Suprapubic skin (tissue), 4 donors: Measurements from ENCODE around the gene BAZ1A. TPM values are rescaled to one million over a fixed set of nuclear protein-coding genes. Genes with fewer than 3 reads are reported as not detected.

Experiments
- DNase-seq, 2 donors: peaks; one replicate each; pipeline ENCODE4 v3.0.0-alpha.2; 2019; ENCODE audit warnings: low spot score in 2 of 2
- H3K27ac ChIP-seq: fragments of 200-600 bp; sonication (generic); one replicate; pipeline ENCODE4 v1.5.1; 2019
- H3K27me3 ChIP-seq: fragments of 200-600 bp; sonication (generic); one replicate; pipeline ENCODE4 v1.5.1; 2019
- H3K36me3 ChIP-seq: fragments of 200-600 bp; sonication (generic); one replicate; pipeline ENCODE4 v1.5.1; 2019
- H3K4me1 ChIP-seq: fragments of 200-600 bp; sonication (generic); one replicate; pipeline ENCODE4 v1.5.1; 2019
- H3K4me3 ChIP-seq: fragments of 200-600 bp; sonication (generic); one replicate; pipeline ENCODE4 v1.5.1; 2019; ENCODE audit warnings: mild to moderate bottlenecking
- H3K9me3 ChIP-seq: fragments of 200-600 bp; sonication (generic); one replicate; pipeline ENCODE4 v1.5.1; 2019
- EP300 ChIP-seq: sonication (generic); formaldehyde crosslinking; IDR thresholded peaks from one replicate; pipeline ENCODE4 v1.6.1; 2017; ENCODE audit warnings: antibody characterized with exemption
- POLR2A ChIP-seq, 2 donors: fragments of 450-650 bp; IDR thresholded peaks; one replicate each; pipeline ENCODE4 v1.6.1; 2017; ENCODE audit warnings: antibody characterized with exemption in 2 of 2, mild to moderate bottlenecking in 2 of 2, moderate library complexity in 2 of 2
- POLR2AphosphoS5 ChIP-seq, 3 donors: sonication (generic); formaldehyde crosslinking; IDR thresholded peaks; one replicate each; pipeline ENCODE4 v1.6.1; 2017; ENCODE audit warnings: antibody characterized with exemption in 3 of 3
- WGBS: methylation state at CpG from one replicate; pipeline ENCODE4 v1.1.5; 2018; 5-methylcytosine and 5-hydroxymethylcytosine counted together
- total RNA-seq, 4 donors: library from RNA; depleted of rRNA; stranded (reverse); fragments of >200 nt; gene quantifications; one replicate each; pipeline ENCODE4 v1.1.0, GENCODE V29; 2016
- TF ChIP-seq, protein P1 (sequence below), 2 donors: fragments of 200-600 bp in 1 of 2; fragments of 450-650 bp in 1 of 2; sonication (generic) in 1 of 2; IDR thresholded peaks; one replicate each; pipeline ENCODE4 v1.5.1; 2016 to 2019; ENCODE audit warnings: antibody characterized with exemption in 2 of 2, mild to moderate bottlenecking in 1 of 2, moderate library complexity in 1 of 2

BAZ1A gene
- total RNA-seq, 4 donors from 2014 or later, result 37.0 to 95.1 (median 55.7) TPM

DNA sequence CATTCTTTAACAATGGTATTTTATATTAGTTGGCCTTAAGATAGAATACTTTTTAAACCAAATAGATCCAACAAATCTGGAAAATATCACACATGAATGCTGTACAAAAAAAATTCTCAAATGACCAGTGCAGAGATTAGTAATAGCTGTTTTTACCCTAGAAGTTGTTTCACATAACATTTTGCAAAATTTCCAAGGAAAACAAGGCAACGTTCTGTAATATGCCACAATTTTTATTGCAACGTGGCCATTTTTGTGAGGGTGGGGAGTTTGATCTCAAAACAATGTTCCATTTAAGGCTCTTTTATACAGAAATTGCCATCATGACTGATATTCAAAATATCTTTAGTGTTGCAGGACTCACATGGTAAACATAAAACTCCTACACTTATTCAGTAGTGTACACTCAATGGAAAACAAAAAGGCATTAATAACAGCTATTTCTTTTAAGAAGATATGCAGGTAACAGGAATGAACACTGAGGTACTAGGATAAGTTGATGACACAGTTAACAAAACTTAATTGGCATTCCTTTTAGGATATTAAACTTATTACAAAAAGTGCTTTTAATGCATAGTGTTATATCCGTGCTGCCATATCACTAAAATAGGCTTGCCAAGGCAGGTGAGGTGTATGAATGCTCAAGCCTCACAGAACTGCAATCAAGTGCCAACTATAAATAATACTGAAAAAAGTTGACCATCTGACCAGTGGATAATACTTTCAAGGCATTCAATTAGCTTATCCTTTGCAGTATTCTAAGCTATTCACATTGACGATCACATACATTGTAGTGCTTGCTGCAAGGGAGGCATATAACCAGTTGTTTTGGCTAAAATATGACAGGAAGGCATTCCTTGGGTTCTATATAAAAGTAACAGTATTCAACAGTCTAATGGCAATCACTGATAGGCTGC lies 163.1 kb downstream of the BAZ1A start:
- 67% methylated on average over 4 of the region's 4 CpGs for WGBS
- Histone ChIP-seq H3K4me1 (peaks cover 45% of the 10 kb centered on the region), H3K27me3 (no peaks in the 10 kb centered on the region), H3K36me3 (no peaks in the 10 kb centered on the region), H3K4me3 (no peak overlapping the region), H3K9me3 (no peaks in the 10 kb centered on the region), H3K27ac (no peak overlapping the region)
- DNase-seq, result no peak
- no peak for TF ChIP-seq EP300
- no peak for TF ChIP-seq POLR2A (IDR thresholded peaks at IDR 0.05)
- no peak for TF ChIP-seq POLR2AphosphoS5 (IDR thresholded peaks at IDR 0.05)
- TF ChIP-seq, protein P1, sequence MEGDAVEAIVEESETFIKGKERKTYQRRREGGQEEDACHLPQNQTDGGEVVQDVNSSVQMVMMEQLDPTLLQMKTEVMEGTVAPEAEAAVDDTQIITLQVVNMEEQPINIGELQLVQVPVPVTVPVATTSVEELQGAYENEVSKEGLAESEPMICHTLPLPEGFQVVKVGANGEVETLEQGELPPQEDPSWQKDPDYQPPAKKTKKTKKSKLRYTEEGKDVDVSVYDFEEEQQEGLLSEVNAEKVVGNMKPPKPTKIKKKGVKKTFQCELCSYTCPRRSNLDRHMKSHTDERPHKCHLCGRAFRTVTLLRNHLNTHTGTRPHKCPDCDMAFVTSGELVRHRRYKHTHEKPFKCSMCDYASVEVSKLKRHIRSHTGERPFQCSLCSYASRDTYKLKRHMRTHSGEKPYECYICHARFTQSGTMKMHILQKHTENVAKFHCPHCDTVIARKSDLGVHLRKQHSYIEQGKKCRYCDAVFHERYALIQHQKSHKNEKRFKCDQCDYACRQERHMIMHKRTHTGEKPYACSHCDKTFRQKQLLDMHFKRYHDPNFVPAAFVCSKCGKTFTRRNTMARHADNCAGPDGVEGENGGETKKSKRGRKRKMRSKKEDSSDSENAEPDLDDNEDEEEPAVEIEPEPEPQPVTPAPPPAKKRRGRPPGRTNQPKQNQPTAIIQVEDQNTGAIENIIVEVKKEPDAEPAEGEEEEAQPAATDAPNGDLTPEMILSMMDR (IDR thresholded peaks at IDR 0.05), result no peak

DNA sequence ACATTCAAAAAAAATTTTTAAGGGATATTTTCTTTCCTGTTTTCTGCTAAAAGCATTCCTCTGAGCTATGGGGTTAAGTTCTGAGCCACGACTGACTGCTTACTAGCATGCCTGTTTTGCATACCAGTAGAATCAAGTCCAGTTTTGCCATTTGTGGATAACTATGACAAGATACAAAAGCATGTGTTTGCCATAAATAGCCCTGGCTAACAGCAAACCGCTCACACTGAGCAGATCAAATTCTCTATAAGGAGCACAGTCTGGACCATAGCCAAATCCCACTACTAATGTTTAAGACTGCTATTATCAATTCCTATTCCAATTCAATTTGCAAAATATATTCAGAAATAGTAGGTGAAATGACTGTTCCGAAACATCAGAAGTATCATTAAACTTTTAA lies 164.0 kb downstream of the BAZ1A start:
- Histone ChIP-seq H3K4me3 (no peak overlapping the region), H3K27me3 (no peaks in the 10 kb centered on the region), H3K36me3 (no peaks in the 10 kb centered on the region), H3K27ac (no peak overlapping the region), H3K9me3 (no peaks in the 10 kb centered on the region), H3K4me1 (peaks cover 45% of the 10 kb centered on the region)
- TF ChIP-seq EP300, result no peak
- TF ChIP-seq POLR2A (IDR thresholded peaks at IDR 0.05), result no peak
- TF ChIP-seq, protein P1 (IDR thresholded peaks at IDR 0.05), result no peak
- no peak for TF ChIP-seq POLR2AphosphoS5 (IDR thresholded peaks at IDR 0.05)
- WGBS, result 53% methylated on average over 3 of the region's 3 CpGs
- no peak for DNase-seq

DNA sequence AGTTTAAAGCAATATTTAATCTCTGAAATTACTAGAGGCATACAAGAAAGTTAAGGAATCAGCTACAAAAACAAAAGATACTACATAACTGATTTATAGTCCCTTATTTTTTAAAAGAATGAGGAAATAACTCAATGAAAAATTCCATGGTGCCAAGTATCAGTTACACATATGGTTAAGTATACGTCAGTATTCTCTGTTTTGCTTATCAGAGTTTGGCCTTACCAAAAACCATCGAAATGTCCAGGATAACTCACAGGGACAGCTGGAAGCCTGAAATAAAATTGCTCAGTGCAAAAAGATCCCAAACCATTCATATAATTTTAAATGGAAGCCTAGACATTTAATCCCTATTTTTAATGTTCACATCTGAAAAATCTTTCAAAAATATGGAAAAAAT lies 164.4 kb downstream of the BAZ1A start:
- no peak for DNase-seq
- WGBS, result 56% methylated on average over 2 of the region's 2 CpGs

DNA sequence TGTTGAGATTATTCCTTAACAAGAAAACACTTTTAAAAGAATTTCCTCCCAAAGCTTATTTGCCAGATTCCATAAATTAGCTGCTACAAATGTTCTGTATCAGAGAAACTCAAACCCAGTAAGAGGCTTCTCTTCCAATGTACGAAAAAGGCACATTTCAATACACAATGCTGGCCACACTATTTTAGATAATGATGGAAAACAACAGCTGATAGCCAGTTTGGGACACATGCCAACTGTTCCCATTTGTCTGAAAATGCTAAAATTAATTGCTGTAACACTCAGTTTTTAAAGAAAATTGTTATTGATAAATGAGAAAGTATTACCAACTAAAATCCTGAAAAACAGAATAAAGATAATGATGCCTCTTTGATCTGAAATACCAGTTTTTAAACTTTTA lies 165.2 kb downstream of the BAZ1A start:
- Histone ChIP-seq H3K4me3 (no peak overlapping the region), H3K4me1 (peaks cover 38% of the 10 kb centered on the region), H3K36me3 (no peaks in the 10 kb centered on the region), H3K27ac (no peak overlapping the region), H3K9me3 (no peaks in the 10 kb centered on the region), H3K27me3 (no peaks in the 10 kb centered on the region)
- DNase-seq, result no peak
- 81% methylated on average over 1 of the region's 1 CpG for WGBS
- no peak for TF ChIP-seq EP300

More for the DNA sequence above, 164.4 kb downstream of the BAZ1A start:
- no peaks in the 10 kb centered on the region for H3K27me3 ChIP-seq
- peaks cover 45% of the 10 kb centered on the region for H3K4me1 ChIP-seq
- H3K36me3 ChIP-seq, result no peaks in the 10 kb centered on the region
- TF ChIP-seq POLR2A (IDR thresholded peaks at IDR 0.05) (no peak), EP300 (no peak), POLR2AphosphoS5 (IDR thresholded peaks at IDR 0.05) (no peak)
- TF ChIP-seq, protein P1 (IDR thresholded peaks at IDR 0.05), result no peak
- no peaks in the 10 kb centered on the region for H3K9me3 ChIP-seq
- H3K27ac ChIP-seq, result no peak overlapping the region
- no peak overlapping the region for H3K4me3 ChIP-seq

DNA sequence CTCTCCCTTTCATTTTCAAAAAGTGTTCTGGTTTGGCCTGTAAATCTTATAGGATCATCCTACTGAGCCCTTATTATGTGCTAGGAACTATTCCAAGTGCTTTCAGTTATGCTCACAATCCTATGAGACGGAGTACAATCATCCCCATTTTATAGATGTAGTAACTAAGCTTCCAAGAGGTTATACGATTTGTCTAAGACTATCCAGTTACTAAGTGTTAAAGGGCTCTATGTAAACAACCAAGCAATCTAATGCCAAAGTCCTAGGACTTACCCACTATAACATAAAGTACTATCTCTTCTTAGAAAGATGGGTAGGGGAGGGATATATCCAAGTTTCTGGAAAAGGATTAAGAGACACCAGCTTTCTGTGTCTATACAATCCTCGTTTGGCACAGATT lies 167.4 kb downstream of the BAZ1A start:
- TF ChIP-seq POLR2A (IDR thresholded peaks at IDR 0.05) (no peak), EP300 (no peak), POLR2AphosphoS5 (IDR thresholded peaks at IDR 0.05) (no peak)
- TF ChIP-seq, protein P1 (IDR thresholded peaks at IDR 0.05), result no peak
- H3K27me3 ChIP-seq, result no peaks in the 10 kb centered on the region
- H3K4me1 ChIP-seq, result peaks cover 24% of the 10 kb centered on the region
- no peaks in the 10 kb centered on the region for H3K36me3 ChIP-seq
- no peak for DNase-seq
- WGBS, result 90% methylated on average over 3 of the region's 3 CpGs
- no peaks in the 10 kb centered on the region for H3K9me3 ChIP-seq
- H3K27ac ChIP-seq, result no peak overlapping the region
- H3K4me3 ChIP-seq, result no peak overlapping the region

Other genes starting within 250 kb of the BAZ1A start
- 10 to 100 TPM; 51.7 to 89.1 (median 70.9) TPM for gene SNX6, start 245.2 kb downstream of the BAZ1A start, total RNA-seq
- 10 to 100 TPM in 2 of 4 donors, 1 to 10 TPM in 2; 3.7 to 23.9 (median 8.7) TPM for gene CFL2, start 160.8 kb downstream of the BAZ1A start, total RNA-seq
- gene SRP54, start 107.6 kb upstream of the BAZ1A start, total RNA-seq, result 10 to 100 TPM; 41.5 to 89.5 (median 50.8) TPM
- gene FAM177A1, start 170.9 kb upstream of the BAZ1A start, total RNA-seq, result 10 to 100 TPM; 31.3 to 46.2 (median 44.2) TPM
- gene PPP2R3C, start 246.6 kb upstream of the BAZ1A start, total RNA-seq, result 10 to 100 TPM; 10.0 to 14.2 (median 12.4) TPM
- 10 to 100 TPM; 31.6 to 45.2 (median 40.9) TPM for gene PRORP, start 247.2 kb upstream of the BAZ1A start, total RNA-seq